Memory B cell (primary cell): ENCODE results near the gene FAM177B.
A peak's percentile ranks its signal among the peaks of the same experiment; 100 is the strongest.

Experiments used
- ATAC-seq: fragments of 150-1000 bp; cut with Tn5 transposase; 2 replicates; pipeline ENCODE4 v1.10.0; 2021; ENCODE audit warnings: low read depth, mild to moderate bottlenecking, moderate library complexity
- DNase-seq, 2 donors: peaks; one replicate each; pipeline ENCODE4 v3.0.0; 2022; ENCODE audit warnings: low spot score in 2 of 2
- H3K27ac Mint-ChIP-seq: one replicate; pipeline ENCODE4 v1.8.0; 2022; ENCODE audit warnings: mild to moderate bottlenecking, moderate library complexity, mixed read lengths
- H3K27me3 Mint-ChIP-seq: one replicate; pipeline ENCODE4 v1.8.0; 2022; ENCODE audit warnings: mixed read lengths
- H3K36me3 Mint-ChIP-seq: one replicate; pipeline ENCODE4 v1.8.0; 2022; ENCODE audit warnings: mild to moderate bottlenecking, mixed read lengths
- H3K4me1 Mint-ChIP-seq: one replicate; pipeline ENCODE4 v1.8.0; 2022; ENCODE audit warnings: mixed read lengths
- H3K4me3 Mint-ChIP-seq: one replicate; pipeline ENCODE4 v1.8.0; 2022; ENCODE audit warnings: mild to moderate bottlenecking, moderate library complexity, mixed read lengths
- H3K9me3 Mint-ChIP-seq: one replicate; pipeline ENCODE4 v1.8.0; 2022; ENCODE audit warnings: mixed read lengths

Gene FAM177B

DNA sequence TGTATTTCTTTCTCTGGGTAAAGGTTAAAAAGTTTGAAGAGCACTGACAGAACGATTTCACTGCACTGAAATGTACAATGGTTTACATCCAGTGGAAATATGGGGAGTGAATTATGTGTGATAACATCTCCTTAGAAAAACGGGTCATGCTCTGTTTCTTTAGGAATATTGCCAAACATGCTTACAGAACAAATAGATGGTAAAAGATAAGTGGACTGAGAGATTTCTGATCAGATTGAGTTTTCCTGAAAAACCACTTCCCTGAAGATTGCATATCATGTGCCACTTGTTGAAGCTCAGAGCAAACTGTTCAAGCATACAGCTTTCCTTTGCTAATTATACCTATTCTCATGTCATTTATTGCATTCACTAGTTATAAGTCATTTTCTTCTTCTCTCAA lies 47.9 kb downstream of the FAM177B start:
- Mint-ChIP-seq H3K27ac (no peak overlapping the region), H3K4me3 (no peak overlapping the region), H3K9me3 (peaks cover 9% of the 10 kb centered on the region), H3K4me1 (peaks cover 24% of the 10 kb centered on the region), H3K36me3 (peaks cover 10% of the 10 kb centered on the region), H3K27me3 (no peaks in the 10 kb centered on the region)
- no peak for ATAC-seq
- no peak for DNase-seq

DNA sequence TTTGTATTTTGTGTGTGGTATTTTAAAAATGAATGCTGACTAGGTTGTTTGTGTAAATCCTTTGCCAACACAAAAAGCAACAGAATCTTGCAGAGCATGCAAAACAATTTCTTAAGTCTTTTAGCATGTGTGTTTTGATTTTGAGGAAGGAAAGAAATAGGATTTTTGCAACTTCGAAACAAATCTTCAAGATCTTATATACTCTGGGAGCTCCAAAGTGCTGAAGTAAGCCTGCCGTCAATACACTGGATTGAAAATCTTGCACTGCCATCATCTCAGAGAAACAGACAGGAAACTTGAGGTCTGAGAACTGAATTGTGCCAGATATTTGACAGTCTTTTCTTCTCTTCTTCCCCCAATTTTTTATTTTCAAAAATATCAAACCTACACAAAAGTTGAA lies 48.5 kb downstream of the FAM177B start:
- Mint-ChIP-seq H3K27me3 (no peaks in the 10 kb centered on the region), H3K27ac (no peak overlapping the region), H3K9me3 (peaks cover 11% of the 10 kb centered on the region), H3K36me3 (peaks cover 11% of the 10 kb centered on the region), H3K4me3 (no peak overlapping the region), H3K4me1 (peaks cover 27% of the 10 kb centered on the region)
- ATAC-seq (no peak), DNase-seq (no peak)

DNA sequence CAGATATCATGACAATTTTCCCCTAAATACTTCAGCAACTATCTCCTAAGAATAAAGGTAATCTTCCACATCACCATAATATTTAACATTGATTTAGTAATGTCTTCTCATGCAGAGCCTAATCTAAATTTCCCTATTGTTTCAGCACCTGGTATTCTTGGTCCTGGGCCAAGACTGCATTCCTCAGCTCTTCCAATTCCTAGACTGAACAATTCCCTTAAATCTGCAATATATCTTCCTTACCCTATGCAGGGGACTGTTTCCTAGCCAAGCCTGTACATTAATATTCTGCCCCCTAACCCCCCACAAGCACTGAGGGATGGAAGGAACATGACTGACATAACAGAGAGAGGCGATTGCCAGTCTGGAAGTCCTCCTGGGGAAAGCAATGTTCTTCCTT lies 49.1 kb downstream of the FAM177B start:
- DNase-seq (no peak), ATAC-seq (no peak)
- peaks cover 11% of the 10 kb centered on the region for H3K36me3 Mint-ChIP-seq
- H3K4me1 Mint-ChIP-seq: peaks cover 27% of the 10 kb centered on the region
- no peak overlapping the region for H3K27ac Mint-ChIP-seq
- H3K4me3 Mint-ChIP-seq: no peak overlapping the region
- no peaks in the 10 kb centered on the region for H3K27me3 Mint-ChIP-seq
- H3K9me3 Mint-ChIP-seq: peaks cover 11% of the 10 kb centered on the region

DNA sequence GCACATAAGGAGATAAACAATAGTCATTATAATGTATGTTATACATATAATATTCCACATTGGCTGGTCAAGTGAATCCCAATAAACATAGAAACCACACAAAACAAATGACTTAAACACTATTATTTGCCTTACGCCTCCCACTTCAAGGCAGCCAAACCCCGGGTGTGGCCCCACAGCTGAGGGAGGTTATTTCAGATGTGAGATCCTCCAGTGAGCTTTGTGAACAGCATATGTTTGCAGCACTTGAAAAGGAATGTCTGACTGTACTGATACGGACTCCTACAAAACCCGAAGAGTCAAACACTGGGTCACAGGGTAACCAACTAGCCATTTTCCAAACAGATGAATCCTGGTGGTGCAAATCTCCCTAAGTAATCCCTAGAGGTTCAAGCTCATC lies 50.7 kb downstream of the FAM177B start:
- H3K4me1 Mint-ChIP-seq: peaks cover 31% of the 10 kb centered on the region

DNA sequence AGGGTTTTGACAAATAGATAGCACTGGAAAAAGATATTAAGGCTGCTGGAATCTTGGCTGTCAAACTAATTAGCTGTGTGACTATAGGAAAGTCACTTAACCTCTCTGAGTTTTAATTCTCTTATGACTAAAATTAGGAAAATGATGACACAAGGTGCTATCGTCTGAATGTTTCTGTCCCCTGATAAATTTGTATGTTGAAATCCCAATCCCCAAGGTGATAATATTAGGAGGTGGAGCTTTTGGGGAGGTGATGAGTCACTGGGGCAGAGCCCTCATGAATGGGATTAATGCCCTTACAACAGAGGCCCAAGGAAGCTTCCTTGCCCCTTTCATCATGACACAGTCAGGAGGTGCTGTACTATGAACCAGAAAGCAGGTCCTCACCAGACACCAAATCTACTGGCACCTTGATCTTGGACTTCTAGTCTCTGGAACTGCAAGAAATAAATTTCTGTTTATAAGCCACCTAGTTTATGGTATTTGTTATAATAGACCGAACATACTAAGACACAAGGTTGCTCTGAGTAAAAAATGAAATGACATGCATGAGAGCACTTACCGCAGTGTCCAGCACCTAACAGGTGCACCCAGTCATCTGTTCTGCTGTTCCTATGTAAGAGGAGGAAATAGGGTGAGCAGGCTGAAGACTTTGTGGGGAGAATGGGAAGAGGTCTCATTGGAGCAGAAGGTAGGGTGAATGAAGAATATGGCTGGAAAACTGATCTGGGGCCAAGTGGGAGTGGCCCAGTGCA lies 51.6 kb downstream of the FAM177B start:
- peaks cover 8% of the 10 kb centered on the region for H3K9me3 Mint-ChIP-seq
- H3K36me3 Mint-ChIP-seq: peaks cover 11% of the 10 kb centered on the region
- DNase-seq: no peak
- H3K4me1 Mint-ChIP-seq: peaks cover 32% of the 10 kb centered on the region
- H3K4me3 Mint-ChIP-seq: peak overlapping the region; percentile 1
- H3K27ac Mint-ChIP-seq: no peak overlapping the region
- ATAC-seq: no peak
- no peaks in the 10 kb centered on the region for H3K27me3 Mint-ChIP-seq

More for the DNA sequence above, 50.7 kb downstream of the FAM177B start:
- ATAC-seq (no peak), DNase-seq (no peak)
- Mint-ChIP-seq H3K27ac (no peak overlapping the region), H3K27me3 (no peaks in the 10 kb centered on the region), H3K9me3 (peaks cover 8% of the 10 kb centered on the region), H3K36me3 (peaks cover 11% of the 10 kb centered on the region), H3K4me3 (no peak overlapping the region)

DNA sequence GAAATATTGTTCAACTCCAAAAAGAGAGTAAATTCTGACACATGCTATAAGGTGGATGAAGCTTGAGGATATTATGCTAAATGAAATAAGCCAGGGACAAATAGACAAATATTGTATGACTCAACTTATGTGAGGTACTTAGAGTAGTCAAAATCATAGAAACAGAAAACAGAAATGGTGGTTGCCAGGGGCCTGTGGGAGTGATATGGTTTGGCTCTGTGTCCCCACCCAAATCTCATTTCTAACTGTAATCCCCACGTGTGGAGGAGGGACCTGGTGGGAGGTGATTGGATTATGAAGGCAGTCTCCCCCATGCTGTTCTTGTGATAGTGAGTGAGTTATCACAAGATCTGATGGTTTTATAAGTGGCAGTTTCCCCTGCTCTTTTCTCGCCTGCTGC lies 53.1 kb downstream of the FAM177B start:
- ATAC-seq (no peak), DNase-seq (no peak)
- peaks cover 35% of the 10 kb centered on the region for H3K4me1 Mint-ChIP-seq
- H3K36me3 Mint-ChIP-seq: peaks cover 11% of the 10 kb centered on the region
- H3K4me3 Mint-ChIP-seq: no peak overlapping the region
- H3K27me3 Mint-ChIP-seq: no peaks in the 10 kb centered on the region
- H3K27ac Mint-ChIP-seq: peak overlapping the region; percentile 22
- peaks cover 8% of the 10 kb centered on the region for H3K9me3 Mint-ChIP-seq

DNA sequence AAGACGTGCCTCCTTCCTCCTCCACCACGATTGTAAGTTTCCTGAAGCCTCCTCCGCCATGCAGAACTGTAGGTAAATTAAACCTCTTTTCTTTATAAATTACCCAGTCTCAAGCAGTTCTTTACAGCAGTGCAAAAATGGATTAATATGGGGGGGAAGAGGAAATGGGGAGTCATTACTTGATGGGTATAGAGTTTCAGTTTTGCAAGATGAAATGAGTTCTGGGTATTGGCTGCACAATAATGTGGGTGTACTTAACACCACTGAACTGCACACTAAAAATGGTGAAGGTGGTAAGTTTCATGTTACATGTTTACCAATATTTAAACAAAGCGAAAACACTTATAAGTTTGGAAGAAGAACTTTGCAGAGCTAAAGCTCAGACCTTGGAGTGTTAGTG lies 53.5 kb downstream of the FAM177B start:
- Mint-ChIP-seq H3K4me1 (peaks cover 35% of the 10 kb centered on the region), H3K4me3 (no peak overlapping the region), H3K27me3 (no peaks in the 10 kb centered on the region), H3K9me3 (peaks cover 8% of the 10 kb centered on the region), H3K27ac (peak overlapping the region; percentile 22), H3K36me3 (peaks cover 11% of the 10 kb centered on the region)
- no peak for DNase-seq
- ATAC-seq: no peak

DNA sequence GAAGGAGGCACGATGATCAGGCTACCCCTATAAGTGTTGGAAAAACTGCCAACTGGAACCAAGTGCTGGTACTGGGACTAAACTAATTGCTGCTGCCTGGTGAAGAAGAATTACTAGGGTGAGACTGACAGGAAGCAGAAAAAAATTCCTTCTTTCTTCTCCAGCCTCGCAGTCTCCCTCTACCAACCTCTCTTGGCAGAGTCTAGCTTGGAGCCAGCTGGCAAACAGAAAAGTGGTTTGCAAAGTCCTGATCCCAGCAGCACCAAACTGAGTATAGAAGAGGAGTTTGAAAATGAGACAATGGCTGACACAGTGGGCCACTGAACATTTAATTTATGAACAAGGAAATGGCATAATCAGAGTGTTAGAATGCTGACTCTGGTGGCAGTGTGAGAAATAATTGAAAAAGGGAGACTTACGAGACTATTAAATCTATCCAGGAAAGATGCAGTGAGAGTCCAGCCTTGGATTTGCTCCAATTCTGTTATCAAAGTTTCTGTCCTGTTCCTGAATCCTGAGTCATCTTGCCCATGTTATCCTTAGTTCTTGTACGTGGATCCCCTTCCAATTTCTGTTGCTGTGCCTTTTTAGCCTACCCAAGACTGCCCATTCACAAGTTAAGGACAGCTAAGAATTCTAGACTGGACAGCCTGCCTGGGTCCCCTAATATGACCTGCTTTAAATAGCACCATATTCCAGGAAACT lies 54.2 kb downstream of the FAM177B start:
- no peak overlapping the region for H3K4me3 Mint-ChIP-seq
- peak overlapping the region; percentile 22 for H3K27ac Mint-ChIP-seq
- peaks cover 8% of the 10 kb centered on the region for H3K9me3 Mint-ChIP-seq
- H3K36me3 Mint-ChIP-seq: peaks cover 11% of the 10 kb centered on the region
- ATAC-seq (no peak), DNase-seq (no peak)
- H3K27me3 Mint-ChIP-seq: no peaks in the 10 kb centered on the region
- H3K4me1 Mint-ChIP-seq: peaks cover 33% of the 10 kb centered on the region

DNA sequence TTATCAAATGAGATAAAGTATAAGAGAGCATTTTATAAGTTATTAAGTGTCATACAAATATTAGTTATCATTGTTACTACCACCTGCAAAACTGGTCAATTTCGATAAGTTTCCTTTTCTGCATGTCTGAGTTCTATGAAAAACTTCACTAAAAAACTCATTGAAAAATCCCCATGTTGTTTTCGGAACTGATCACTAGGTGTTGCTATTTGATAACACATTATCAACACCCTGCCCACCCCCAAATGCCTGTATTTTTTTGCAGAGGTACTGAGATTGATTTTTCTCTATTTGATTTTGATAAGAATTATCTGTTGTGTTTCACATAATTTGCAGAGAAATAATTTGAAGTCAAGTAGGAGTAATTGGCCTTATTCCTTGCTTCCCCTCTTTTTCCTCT lies 55.7 kb downstream of the FAM177B start:
- Mint-ChIP-seq H3K4me3 (no peak overlapping the region), H3K4me1 (peaks cover 28% of the 10 kb centered on the region), H3K27me3 (no peaks in the 10 kb centered on the region), H3K27ac (no peak overlapping the region), H3K36me3 (peaks cover 11% of the 10 kb centered on the region), H3K9me3 (peaks cover 8% of the 10 kb centered on the region)
- no peak for DNase-seq
- no peak for ATAC-seq

DNA sequence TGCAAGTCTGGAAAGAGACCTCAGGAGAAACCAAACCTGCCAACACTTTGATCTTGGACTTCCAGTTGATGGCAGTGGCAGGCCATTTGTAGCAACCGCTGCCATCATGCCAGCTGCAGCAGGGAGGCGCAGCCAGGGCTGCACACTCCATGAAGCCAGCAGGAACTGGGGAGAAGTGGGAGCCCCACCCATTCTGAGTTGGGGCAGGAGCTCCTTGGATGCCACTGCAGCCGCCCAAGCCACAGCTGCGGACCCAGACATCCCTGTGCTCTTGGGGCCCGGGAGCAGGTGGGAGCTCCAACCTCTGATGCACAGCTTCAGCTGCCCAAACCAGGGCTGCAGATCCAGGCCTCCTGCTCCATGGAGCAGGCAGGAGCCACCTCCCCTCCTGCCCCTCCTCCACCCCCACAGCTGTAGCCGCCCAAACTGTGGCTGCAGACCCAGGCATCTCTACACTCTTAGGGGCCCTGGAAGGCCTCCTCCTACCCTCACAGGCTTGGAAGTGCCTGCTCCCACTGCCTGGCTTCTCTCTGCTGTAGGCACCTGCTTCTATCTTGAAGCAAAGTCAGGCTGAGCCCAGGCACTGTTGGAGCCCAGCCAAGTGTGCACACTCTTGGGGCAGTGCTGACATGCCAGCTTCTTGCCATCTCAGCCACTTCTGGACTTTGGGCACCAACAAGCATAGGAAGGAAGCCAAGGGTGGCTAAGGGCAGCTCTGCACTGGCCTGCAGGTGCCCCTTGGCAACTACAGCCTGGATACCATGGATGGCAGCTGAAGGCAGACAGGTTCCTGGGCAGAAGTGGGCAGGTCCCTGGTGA lies 57.9 kb downstream of the FAM177B start:
- no peak for ATAC-seq

DNA sequence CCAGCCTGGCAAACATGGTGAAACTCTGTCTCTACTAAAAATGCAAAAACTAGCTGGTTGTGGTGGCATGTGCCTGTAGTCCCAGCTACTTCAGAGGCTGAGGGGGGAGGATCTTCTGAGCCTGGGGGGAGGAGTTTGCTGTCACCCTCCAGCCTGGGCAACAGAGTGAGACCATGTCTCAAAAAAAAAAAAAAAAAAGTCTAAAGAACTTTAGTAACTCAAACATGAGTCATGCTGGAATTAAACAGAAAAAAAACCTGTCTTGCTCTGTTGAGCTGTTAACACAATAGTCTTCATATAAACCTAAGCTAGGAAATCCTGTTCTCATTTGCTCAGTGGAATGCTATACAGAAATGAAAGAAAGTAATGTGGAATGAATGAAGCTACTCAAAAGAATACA lies 61.1 kb downstream of the FAM177B start:
- Mint-ChIP-seq H3K27ac (no peak overlapping the region), H3K9me3 (no peaks in the 10 kb centered on the region), H3K27me3 (no peaks in the 10 kb centered on the region), H3K36me3 (no peaks in the 10 kb centered on the region), H3K4me1 (peaks cover 14% of the 10 kb centered on the region), H3K4me3 (no peak overlapping the region)
- DNase-seq: peak in 1 of 2 donors; percentile 9
- peak; percentile 96 for ATAC-seq

More for the DNA sequence above, 57.9 kb downstream of the FAM177B start:
- Mint-ChIP-seq H3K36me3 (peaks cover 3% of the 10 kb centered on the region), H3K27ac (peak overlapping the region; percentile 49), H3K4me1 (peaks cover 21% of the 10 kb centered on the region), H3K9me3 (peaks cover 3% of the 10 kb centered on the region), H3K4me3 (no peak overlapping the region), H3K27me3 (no peaks in the 10 kb centered on the region)
- no peak for DNase-seq

DNA sequence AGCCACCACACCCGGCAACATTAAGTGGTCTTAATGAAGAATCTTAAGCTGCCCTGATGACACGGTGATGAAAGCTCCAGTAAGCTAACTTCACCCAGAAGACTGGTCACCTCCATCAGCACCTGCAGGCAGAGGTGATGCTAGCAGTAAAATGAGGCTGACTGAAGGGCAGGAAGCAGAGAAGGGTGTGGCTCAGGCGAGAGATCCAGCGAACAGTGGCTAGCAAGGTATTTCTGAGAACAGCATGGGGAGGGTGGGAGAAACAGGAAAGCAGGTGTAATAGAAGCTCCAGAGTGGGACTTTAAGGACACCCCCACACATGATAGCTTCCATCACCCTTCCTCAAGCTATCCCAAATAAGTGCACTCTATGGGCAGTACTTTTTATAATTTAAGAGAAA lies 62.0 kb downstream of the FAM177B start:
- H3K27ac Mint-ChIP-seq: peak overlapping the region; percentile 22
- ATAC-seq: no peak
- no peak for DNase-seq

More for the DNA sequence above, 62.0 kb downstream of the FAM177B start:
- no peak overlapping the region for H3K4me3 Mint-ChIP-seq
- no peaks in the 10 kb centered on the region for H3K9me3 Mint-ChIP-seq
- H3K36me3 Mint-ChIP-seq: no peaks in the 10 kb centered on the region
- H3K27me3 Mint-ChIP-seq: peaks cover 4% of the 10 kb centered on the region
- peaks cover 13% of the 10 kb centered on the region for H3K4me1 Mint-ChIP-seq
